ENCODE results near the gene SLC25A26. TPM values are rescaled to one million over a fixed set of nuclear protein-coding genes. Genes with fewer than 3 reads are reported as not detected.
"Not testable (repeated sequence)": the region's sequence is repeated elsewhere in the genome, so short reads cannot be mapped to it uniquely, and the experiment has no call there.

Gene SLC25A26
- polyA plus RNA-seq, 1 donor: 22.1 TPM

GRCh38 chr3:66268864-66269263 lies 48.1 kb downstream of the SLC25A26 start:
- no peak for DNase-seq

- no peak for DNase-seq
Measured at GRCh38 chr3:66269411-66269810, 48.6 kb downstream of the SLC25A26 start.

DNA sequence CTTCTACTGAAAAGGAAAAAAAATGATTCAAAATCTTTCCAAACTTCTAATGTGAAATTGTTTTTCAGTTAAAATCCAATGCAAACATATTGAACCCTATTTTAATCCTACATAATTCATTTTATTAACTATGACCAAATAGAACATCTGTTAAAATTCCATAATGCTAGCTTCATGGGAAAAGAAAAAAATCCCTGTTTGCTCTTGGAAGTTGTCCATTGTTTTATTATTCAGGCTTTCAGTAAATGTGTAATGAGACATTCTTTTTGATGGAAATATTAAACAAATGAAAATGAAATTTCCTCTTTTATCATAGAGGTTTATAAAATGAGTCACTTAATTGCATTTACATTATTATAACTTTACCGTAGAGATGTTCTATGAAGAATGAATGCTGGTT lies 49.5 kb downstream of the SLC25A26 start:
- DNase-seq: no peak

DNA sequence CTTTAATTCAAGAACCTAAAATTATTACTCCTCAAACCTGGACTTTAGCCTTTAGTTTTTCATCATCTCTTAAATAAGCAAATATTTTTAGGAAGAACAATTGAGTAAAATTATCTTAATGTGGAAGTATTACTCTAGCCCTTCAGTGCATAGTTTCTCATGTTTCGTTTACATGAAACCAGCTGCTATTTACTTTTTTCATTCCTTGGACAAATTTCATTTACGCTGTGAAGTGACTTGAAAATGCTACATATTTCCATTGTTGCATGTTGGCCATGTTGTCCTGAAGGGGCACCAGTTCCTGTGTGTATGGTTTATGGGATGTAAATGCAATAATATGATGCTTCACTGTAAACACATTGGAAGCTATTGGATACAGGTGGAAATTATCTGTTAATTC lies 49.9 kb downstream of the SLC25A26 start:
- DNase-seq: no peak

GRCh38 chr3:66271231-66271630 lies 50.4 kb downstream of the SLC25A26 start:
- no peak for DNase-seq

GRCh38 chr3:66272016-66272415 lies 51.2 kb downstream of the SLC25A26 start:
- no peak for DNase-seq

DNA sequence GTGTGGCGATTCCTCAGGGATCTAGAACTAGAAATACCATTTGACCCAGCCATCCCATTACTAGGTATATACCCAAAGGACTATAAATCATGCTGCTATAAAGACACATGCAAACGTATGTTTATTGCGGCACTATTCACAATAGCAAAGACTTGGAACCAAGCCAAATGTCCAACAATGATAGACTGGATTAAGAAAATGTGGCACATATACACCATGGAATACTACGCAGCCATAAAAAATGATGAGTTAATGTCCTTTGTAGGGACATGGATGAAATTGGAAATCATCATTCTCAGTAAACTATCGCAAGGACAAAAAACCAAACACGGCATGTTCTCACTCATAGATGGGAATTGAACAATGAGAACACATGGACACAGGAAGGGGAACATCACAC lies 54.0 kb downstream of the SLC25A26 start:
- not testable (repeated sequence) for DNase-seq

DNA sequence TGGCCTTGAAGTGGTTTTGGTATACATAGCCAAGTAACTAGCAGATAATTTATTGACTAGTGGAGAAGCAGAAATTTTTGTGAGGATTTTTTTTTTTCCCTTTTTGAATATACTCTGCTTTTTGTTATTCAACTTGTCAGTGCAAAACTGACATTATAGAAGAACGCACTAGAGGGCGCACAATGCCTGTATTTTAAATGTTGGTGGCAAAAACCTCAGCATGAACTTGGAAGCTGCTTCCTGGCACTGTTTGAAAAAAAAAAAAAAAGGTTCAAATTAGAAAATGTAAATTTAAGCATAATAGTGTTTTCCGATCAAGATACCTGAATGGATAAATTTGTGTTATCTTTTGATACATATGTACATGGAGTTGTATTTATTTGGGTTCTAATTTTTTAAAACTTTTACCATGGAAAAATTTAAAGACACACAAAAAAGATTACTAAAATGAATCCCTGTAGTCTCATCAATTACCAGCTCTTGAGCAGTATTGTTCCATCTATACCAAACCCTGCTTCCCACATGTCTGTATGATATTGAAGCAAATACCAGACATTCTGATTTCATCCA lies 56.0 kb downstream of the SLC25A26 start:
- DNase-seq: peak; percentile 77

GRCh38 chr3:66279168-66279567 lies 58.4 kb downstream of the SLC25A26 start:
- no peak for DNase-seq

GRCh38 chr3:66280304-66280703 lies 59.5 kb downstream of the SLC25A26 start:
- no peak for DNase-seq

GRCh38 chr3:66291922-66292321 lies 71.1 kb downstream of the SLC25A26 start:
- not testable (repeated sequence) for DNase-seq

- DNase-seq: no peak
Measured at GRCh38 chr3:66297260-66297873, 76.6 kb downstream of the SLC25A26 start.

- no peak for DNase-seq
Measured at GRCh38 chr3:66297900-66298299, 77.1 kb downstream of the SLC25A26 start.

DNA sequence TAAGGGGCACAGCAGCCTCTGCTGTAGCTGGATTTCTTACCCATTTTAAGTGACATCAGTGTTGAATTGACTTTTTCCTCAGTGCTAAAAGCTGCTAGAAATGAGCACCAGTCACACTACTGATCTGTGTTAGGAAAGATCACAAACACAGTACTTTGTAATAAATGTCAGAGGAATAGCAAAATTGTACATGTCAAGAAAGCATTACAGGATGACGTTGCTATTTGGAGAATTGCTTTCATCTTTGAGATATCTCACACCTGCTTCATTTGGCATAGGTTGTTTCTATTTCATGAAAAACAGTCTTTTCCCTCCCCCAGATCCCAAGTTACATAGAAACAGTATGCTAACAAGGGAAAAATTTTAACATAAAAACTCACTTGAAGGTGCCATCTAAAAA lies 77.8 kb downstream of the SLC25A26 start:
- DNase-seq: no peak

DNA sequence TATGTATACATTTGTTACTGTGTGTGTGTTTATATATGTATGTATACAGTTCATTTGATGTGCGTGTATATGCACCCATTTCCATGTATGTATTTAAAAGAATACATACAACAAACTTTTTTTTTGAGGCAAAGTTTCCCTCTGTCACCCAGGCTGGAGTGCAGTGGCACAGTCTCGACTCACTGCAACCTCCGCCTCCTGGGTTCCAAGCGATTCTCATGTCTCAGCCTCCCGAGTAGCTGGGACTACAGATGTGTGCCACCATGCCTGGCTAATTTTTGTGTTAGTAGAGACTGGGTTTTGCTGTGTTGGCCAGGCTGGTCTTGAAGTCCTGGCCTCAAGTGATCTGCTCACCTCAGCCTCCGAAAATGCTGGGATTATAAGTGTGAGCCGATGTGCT lies 78.3 kb downstream of the SLC25A26 start:
- not testable (repeated sequence) for DNase-seq

GRCh38 chr3:66299891-66300290 lies 79.1 kb downstream of the SLC25A26 start:
- DNase-seq: no peak

DNA sequence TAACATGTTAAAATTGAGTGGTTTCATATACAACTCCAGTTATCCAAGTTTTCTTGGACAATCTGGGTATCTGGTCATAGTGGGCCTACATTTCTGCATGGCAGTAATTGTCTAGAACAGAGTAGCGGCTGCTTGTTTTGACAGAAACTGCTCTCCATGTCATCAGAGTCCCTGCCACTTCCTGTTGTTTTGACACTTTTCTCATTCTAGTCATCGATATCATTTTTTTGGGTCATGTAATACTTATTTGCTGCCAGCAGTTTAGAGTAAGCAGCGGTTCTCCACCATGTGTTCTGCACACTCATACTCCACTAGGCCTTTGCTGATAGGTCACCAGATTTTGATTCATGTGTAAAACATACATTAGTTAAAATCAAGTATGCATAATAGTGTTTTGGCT lies 81.5 kb downstream of the SLC25A26 start:
- DNase-seq: no peak

DNA sequence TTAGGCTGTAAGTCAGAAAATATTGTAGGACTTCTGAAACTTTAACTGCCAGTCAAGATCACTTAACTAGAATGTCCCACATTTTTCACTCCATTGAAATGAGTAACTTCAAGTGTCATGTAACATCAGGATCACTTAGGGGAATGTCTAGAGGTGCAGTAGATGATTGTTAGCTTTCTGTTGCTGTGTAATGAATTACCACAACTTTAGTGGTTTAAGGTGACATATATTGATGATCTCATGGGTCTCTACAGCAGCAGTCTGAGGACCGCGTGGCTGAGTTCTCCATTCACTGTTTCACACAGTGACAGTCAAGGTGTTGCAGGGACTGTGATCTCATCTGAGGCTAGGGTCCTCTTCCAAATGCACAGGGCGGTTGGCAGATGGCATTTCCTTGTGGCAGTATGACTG lies 82.7 kb downstream of the SLC25A26 start:
- no peak for DNase-seq

DNA sequence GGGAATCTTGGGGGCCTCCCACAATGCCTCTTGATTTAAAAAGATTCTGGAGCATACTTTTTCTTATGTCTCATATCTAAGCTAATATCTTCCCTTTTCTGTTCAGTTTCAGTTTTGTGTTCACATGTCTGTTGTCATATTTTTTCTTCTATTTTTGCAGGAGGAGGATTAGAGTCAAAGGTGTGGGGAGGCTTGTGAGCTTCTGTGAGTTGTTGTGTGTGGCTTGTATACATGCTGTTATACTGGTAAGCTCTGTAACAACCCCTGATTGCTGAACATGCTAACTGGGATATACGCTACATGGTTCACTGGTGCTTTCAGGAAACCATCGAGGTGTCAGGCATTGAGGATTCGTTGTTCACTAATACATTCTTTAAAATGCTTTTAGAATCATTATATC lies 83.5 kb downstream of the SLC25A26 start:
- no peak for DNase-seq

- DNase-seq: not testable (repeated sequence)
Measured at GRCh38 chr3:66306086-66306485, 85.3 kb downstream of the SLC25A26 start.

GRCh38 chr3:66306991-66307390 lies 86.2 kb downstream of the SLC25A26 start:
- DNase-seq: not testable (repeated sequence)

DNA sequence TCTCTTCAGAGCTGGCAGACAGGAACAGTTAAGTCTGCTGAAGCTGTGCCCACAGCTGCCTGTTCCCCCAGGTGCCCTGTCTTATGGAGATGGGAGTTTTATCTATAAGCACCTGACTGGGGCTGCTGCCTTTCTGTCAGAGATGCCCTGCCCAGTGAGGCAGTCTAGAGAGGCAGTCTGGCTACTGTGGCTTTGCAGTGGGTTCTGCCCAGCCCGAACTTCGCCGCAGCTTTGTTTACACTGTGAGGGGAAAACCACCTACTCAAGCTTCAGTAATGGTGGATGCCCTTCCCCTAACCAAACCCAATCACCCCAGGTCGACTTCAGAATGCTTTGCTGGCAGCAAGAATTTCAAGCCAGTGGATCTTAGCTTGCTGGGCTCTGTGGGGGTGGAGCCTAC lies 91.2 kb downstream of the SLC25A26 start:
- no peak for DNase-seq

- no peak for DNase-seq
Measured at GRCh38 chr3:66314455-66314854, 93.7 kb downstream of the SLC25A26 start.

DNA sequence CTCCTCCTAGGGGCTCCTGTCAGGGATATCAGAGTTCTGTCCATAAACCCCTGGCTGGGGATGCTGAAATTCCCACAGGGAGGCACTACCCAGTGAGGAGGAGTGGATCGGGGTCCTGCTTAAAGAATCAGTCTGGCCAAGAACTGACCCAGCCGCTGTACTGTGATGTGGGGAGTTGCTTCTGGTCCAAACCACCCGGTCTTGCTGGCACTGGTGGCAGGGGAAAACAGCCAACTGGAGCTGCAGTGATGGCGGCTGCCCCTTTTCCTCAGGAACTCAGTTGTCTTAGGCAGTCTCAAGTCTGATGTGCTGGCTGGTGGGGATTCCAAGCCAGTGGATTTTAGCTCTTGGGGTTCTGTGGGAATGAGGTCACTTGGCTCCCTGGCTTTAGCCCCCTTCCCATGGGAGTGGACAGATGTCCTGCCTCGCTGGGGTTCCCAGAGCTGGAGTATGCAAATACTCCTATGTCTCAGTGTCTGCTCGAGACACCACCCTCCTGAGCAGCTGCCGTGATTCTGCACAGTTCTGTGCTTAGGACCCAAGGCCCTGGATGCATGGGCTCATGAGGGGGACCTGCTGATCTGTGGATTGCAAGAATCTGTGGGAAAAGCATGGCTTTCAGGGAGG lies 97.1 kb downstream of the SLC25A26 start:
- no peak for DNase-seq
